Dendritic cell treated with granulocyte-macrophage colony-stimulating factor and Interleukin-4, amounts not matched to agents 40 ng/mL and 50 ng/mL, for 4 days (primary cell): ENCODE data around the gene EDN2.

Source experiments
- H3K27ac Mint-ChIP-seq: one replicate; pipeline ENCODE4 v1.8.0; 2022; ENCODE audit warnings: mild to moderate bottlenecking, mixed read lengths
- H3K27me3 Mint-ChIP-seq: one replicate; pipeline ENCODE4 v1.8.0; 2022; ENCODE audit warnings: mild to moderate bottlenecking, mixed read lengths
- H3K36me3 Mint-ChIP-seq: one replicate; pipeline ENCODE4 v1.8.0; 2022; ENCODE audit warnings: low read depth, mixed read lengths
- H3K4me1 Mint-ChIP-seq: one replicate; pipeline ENCODE4 v1.8.0; 2022; ENCODE audit warnings: low read depth, mixed read lengths
- H3K4me3 Mint-ChIP-seq: one replicate; pipeline ENCODE4 v1.8.0; 2022; ENCODE audit warnings: mild to moderate bottlenecking, moderate library complexity, mixed read lengths
- H3K9me3 Mint-ChIP-seq: one replicate; pipeline ENCODE4 v1.8.0; 2022; ENCODE audit warnings: mixed read lengths
- intact Hi-C: fragments of 100-400 bp; cut with micrococcal nuclease; formaldehyde crosslinking; loops from one replicate; pipeline ENCODE4 v1.15.0; 2022

Gene EDN2

DNA sequence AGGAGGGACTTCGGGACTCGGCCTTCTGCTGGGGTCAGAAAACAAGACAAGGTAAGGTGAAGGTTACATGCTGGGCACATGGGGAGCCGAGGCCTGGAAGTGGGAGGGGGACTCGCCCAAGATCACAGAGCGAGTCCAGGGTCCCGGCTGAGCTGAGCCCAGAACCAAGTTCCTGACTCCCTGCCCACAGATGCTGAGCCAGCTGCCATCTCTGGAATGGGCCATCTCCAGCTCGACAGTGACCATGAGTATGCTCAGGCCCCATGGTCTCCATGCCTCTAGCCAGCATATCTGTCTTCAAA, 26.7 kb upstream of the EDN2 start:
- no peaks in the 10 kb centered on the region for H3K27me3 Mint-ChIP-seq
- H3K27ac Mint-ChIP-seq, result no peak overlapping the region
- peaks cover 58% of the 10 kb centered on the region for H3K36me3 Mint-ChIP-seq
- H3K4me3 Mint-ChIP-seq, result no peak overlapping the region
- intact Hi-C loops, result no loop called here
- no peaks in the 10 kb centered on the region for H3K9me3 Mint-ChIP-seq
- H3K4me1 Mint-ChIP-seq, result peaks cover 7% of the 10 kb centered on the region

- intact Hi-C loops, result no loop called here
- H3K9me3 Mint-ChIP-seq, result no peaks in the 10 kb centered on the region
These were observed 26.2 kb upstream of the EDN2 start for GRCh38 chr1:41510531-41511238.

GRCh38 chr1:41509270-41509671, 24.8 kb upstream of the EDN2 start:
- intact Hi-C loops, result no loop called here
- H3K27me3 Mint-ChIP-seq, result no peaks in the 10 kb centered on the region
- peaks cover 47% of the 10 kb centered on the region for H3K36me3 Mint-ChIP-seq
- H3K4me1 Mint-ChIP-seq, result no peaks in the 10 kb centered on the region
- H3K27ac Mint-ChIP-seq, result no peak overlapping the region
- H3K9me3 Mint-ChIP-seq, result no peaks in the 10 kb centered on the region
- no peak overlapping the region for H3K4me3 Mint-ChIP-seq

More at GRCh38 chr1:41510531-41511238, 26.2 kb upstream of the EDN2 start:
- H3K4me3 Mint-ChIP-seq, result no peak overlapping the region
- peaks cover 2% of the 10 kb centered on the region for H3K4me1 Mint-ChIP-seq
- no peak overlapping the region for H3K27ac Mint-ChIP-seq
- H3K36me3 Mint-ChIP-seq, result peaks cover 58% of the 10 kb centered on the region
- H3K27me3 Mint-ChIP-seq, result no peaks in the 10 kb centered on the region

DNA sequence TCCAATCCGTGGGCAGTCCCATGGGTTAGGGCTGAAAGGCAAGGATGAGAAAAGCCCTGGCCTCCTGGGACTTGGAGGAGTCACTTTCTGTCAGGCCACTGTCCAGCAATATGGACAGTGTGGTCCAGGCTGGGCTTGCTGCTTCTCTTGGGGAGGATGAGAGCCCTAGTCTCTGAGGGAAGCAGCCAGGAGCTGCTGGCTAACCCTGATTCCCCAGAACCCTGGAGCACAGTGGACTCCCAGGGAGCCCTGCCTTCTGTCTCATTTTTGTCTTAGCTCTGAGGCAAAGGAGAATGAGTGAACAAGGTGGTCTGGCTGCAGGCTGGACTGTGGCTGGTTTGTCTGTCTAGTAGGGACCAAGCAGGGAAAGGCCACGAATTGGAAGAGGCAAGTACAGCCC, 23.8 kb upstream of the EDN2 start:
- intact Hi-C loops, result no loop called here
- Mint-ChIP-seq H3K4me1 (no peaks in the 10 kb centered on the region), H3K4me3 (no peak overlapping the region), H3K9me3 (no peaks in the 10 kb centered on the region), H3K27me3 (no peaks in the 10 kb centered on the region), H3K36me3 (peaks cover 40% of the 10 kb centered on the region), H3K27ac (no peak overlapping the region)

DNA sequence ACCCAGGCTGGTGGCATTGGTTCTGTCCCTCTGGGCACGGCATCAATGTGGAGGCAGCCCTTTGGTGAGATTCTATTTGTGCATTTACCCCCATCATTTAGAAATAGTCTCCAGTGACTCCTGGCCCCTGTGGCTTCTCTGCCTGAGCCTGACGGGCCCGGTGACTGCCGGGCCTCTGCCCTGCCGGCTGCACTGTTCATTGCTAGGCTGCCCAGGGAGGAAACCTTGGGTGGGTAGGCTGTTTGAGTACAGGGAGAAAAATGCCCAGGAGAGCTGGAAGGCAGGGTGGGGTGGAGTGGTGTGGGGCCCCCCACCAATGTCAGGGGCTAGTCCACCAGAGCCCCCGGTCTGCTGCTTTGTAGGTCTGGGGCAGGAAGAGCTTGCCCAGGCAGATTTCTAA, 23.4 kb upstream of the EDN2 start:
- Mint-ChIP-seq H3K27ac (no peak overlapping the region), H3K36me3 (peaks cover 36% of the 10 kb centered on the region), H3K9me3 (no peaks in the 10 kb centered on the region), H3K4me3 (no peak overlapping the region), H3K27me3 (no peaks in the 10 kb centered on the region), H3K4me1 (no peaks in the 10 kb centered on the region)
- intact Hi-C loops, result no loop called here

- Mint-ChIP-seq H3K9me3 (no peaks in the 10 kb centered on the region), H3K27ac (no peak overlapping the region), H3K4me3 (no peak overlapping the region), H3K4me1 (no peaks in the 10 kb centered on the region), H3K36me3 (peaks cover 29% of the 10 kb centered on the region), H3K27me3 (no peaks in the 10 kb centered on the region)
- intact Hi-C loops, result no loop called here
These were observed 22.7 kb upstream of the EDN2 start for GRCh38 chr1:41507110-41507720.

DNA sequence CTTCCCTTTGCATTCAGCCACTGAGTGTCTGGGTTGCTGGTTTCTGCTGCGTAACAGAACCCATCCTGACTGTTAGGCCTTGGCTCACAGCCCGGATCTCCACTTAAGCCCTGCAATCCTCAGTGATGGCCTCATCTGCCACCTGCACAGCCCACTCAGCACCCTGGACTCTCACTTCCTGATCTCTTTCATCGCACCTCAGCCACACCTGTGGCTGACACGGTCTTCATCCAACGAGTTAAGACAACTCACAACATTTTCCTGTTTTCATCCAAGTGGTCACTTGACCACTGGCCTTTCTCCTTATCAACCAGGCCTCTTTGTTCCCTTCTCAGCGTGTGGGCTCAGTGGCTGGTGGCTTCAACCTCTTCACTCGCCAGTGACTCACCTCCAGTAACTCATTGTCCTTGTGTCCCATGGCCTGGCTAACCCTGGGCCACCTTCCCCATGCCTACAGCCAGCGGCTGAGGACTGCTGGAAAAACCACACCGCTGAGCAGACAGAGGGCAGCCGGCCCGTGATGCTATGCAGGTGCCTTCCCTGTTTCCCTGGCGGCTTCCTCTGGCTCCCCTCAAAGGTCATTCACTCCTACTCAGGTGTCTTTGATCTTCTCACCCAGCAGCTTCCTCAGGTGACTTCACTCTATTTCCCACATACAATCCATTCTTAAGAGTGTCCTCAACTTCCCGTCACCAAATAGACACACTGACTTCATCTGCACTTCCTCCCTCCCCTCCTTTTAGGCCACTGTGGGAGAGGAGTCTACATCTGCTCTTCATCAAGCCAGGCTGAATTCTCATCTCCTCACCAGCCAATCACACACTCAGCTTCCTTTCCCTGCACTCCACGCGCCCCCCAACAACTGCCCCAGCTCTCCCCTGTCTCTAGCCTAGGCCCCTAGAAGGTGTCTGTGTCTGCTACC, 19.9 kb upstream of the EDN2 start:
- no peak overlapping the region for H3K4me3 Mint-ChIP-seq
- H3K9me3 Mint-ChIP-seq, result no peaks in the 10 kb centered on the region
- no peak overlapping the region for H3K27ac Mint-ChIP-seq
- intact Hi-C loops, result no loop called here
- no peaks in the 10 kb centered on the region for H3K4me1 Mint-ChIP-seq
- H3K27me3 Mint-ChIP-seq, result no peaks in the 10 kb centered on the region
- peaks cover 4% of the 10 kb centered on the region for H3K36me3 Mint-ChIP-seq

DNA sequence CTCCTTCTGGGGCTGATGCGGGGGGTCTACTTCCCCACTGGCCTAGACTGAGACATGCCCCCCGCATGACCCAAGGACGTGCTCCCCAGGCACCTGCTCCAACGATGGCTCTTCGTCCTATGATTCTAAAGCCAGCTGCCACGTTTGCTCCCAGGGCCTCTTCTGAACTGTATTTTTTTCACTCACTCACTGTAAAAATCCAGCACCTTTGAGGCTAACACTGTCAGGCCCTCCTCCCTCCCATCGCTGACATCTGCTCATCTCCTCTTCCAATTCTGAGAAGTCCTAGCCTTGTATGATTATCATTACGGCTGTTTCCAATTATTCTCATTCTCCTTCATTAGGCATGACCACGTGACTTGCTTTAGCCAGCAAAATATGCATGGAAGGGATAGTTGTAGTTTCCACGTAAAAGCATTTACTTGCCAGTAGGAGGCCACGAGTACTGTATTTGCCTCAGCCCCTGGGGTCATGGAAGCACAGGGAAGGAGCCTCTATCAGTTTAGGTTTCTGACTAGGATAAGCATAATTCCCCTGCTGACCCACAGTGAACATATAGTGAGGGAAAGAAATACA, 19.1 kb upstream of the EDN2 start:
- no peaks in the 10 kb centered on the region for H3K27me3 Mint-ChIP-seq
- intact Hi-C loops, result no loop called here
- H3K9me3 Mint-ChIP-seq, result no peaks in the 10 kb centered on the region
- H3K27ac Mint-ChIP-seq, result no peak overlapping the region
- no peaks in the 10 kb centered on the region for H3K36me3 Mint-ChIP-seq
- H3K4me1 Mint-ChIP-seq, result no peaks in the 10 kb centered on the region
- no peak overlapping the region for H3K4me3 Mint-ChIP-seq

GRCh38 chr1:41502912-41503311, 18.4 kb upstream of the EDN2 start:
- intact Hi-C loops, result no loop called here
- Mint-ChIP-seq H3K36me3 (no peaks in the 10 kb centered on the region), H3K27me3 (no peaks in the 10 kb centered on the region), H3K4me1 (no peaks in the 10 kb centered on the region), H3K27ac (no peak overlapping the region), H3K4me3 (no peak overlapping the region), H3K9me3 (no peaks in the 10 kb centered on the region)

DNA sequence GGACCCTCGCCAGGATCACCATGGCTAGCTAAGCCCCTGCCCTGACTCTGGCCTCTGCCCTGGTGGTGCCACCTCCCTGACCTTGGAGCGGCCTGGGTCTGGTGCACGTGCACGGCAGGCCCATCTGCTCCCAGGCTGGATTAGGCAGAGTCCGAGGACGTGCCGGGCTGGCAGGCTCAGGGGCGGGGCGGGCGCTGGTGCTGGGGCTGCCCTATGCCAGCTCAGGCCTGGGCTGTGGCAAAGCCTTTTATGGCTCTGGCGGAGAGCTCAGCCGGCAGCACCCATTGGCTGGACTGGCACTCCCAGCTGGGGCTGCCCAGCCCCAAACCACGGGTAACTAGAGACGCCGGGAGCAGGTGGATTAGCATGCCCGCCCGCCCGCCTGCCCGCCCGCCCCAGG, 17.1 kb upstream of the EDN2 start:
- no peaks in the 10 kb centered on the region for H3K4me1 Mint-ChIP-seq
- H3K36me3 Mint-ChIP-seq, result no peaks in the 10 kb centered on the region
- H3K9me3 Mint-ChIP-seq, result no peaks in the 10 kb centered on the region
- H3K27ac Mint-ChIP-seq, result no peak overlapping the region
- no peak overlapping the region for H3K4me3 Mint-ChIP-seq
- H3K27me3 Mint-ChIP-seq, result peaks cover 9% of the 10 kb centered on the region
- intact Hi-C loops, result no loop called here

GRCh38 chr1:41500781-41501518, 16.5 kb upstream of the EDN2 start:
- no peaks in the 10 kb centered on the region for H3K9me3 Mint-ChIP-seq
- peaks cover 14% of the 10 kb centered on the region for H3K27me3 Mint-ChIP-seq
- H3K4me1 Mint-ChIP-seq, result no peaks in the 10 kb centered on the region
- no peak overlapping the region for H3K27ac Mint-ChIP-seq
- intact Hi-C loops, result no loop called here
- no peak overlapping the region for H3K4me3 Mint-ChIP-seq
- no peaks in the 10 kb centered on the region for H3K36me3 Mint-ChIP-seq

DNA sequence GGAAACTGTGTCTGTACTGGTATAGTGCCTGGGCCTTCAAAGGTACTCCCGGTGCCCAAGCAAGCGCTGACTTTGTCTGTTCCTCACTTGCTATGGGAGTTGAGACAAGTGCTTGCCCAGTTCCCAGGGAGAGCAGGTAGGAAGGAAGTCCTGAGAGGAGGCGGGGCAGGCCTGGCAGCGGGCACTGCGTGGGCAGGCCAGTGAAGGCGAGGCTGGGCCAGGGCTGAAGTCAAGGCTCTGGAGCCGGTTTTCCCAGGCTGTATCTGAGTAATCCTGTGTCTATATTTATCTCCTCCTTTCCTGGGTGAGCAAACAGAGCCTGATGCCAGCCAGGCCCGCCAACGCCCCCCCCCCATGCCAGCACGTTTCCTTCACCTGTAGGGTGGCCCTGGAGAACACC, 15.9 kb upstream of the EDN2 start:
- Mint-ChIP-seq H3K27me3 (peaks cover 20% of the 10 kb centered on the region), H3K9me3 (no peaks in the 10 kb centered on the region), H3K27ac (no peak overlapping the region), H3K36me3 (no peaks in the 10 kb centered on the region), H3K4me3 (no peak overlapping the region), H3K4me1 (peaks cover 5% of the 10 kb centered on the region)
- intact Hi-C loops, result no loop called here

DNA sequence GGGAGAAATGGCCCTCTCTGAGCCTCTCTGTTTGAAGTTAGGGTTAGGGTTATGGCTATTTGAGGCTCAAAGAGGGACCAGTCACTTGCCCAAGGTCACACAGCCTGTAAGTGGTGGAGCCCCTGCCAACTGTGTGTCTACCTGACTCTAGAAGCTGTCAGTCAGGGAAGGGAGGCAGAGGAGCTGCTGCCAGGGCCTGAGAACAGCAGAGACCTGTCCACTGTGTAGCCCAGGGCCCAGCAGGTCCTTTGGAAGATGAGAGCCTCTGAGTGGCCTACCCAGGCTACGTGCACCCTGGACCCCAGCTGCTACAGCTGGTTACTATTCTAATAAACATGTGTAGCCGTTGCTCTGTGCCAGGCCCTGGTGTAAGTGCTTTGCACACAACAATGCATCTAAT, 15.1 kb upstream of the EDN2 start:
- no peak overlapping the region for H3K27ac Mint-ChIP-seq
- no peak overlapping the region for H3K4me3 Mint-ChIP-seq
- peaks cover 12% of the 10 kb centered on the region for H3K4me1 Mint-ChIP-seq
- H3K27me3 Mint-ChIP-seq, result peaks cover 28% of the 10 kb centered on the region
- intact Hi-C loops, result no loop called here
- no peaks in the 10 kb centered on the region for H3K36me3 Mint-ChIP-seq
- no peaks in the 10 kb centered on the region for H3K9me3 Mint-ChIP-seq
